GM21619 (cell line): ENCODE measurements around the gene G0S2.
A peak's percentile ranks its signal among the peaks of the same experiment; 100 is the strongest.

Source experiments
- ATAC-seq: cut with Tn5 transposase; IDR thresholded peaks from one replicate; pipeline ENCODE4 v1.9.1; 2021; ENCODE audit not compliant: unreplicated experiment

Gene G0S2

GRCh38 chr1:209648346-209648745 lies 26.9 kb upstream of the G0S2 start:
- no peak for ATAC-seq

- no peak for ATAC-seq
Measured at GRCh38 chr1:209648931-209649776, 26.1 kb upstream of the G0S2 start.

- no peak for ATAC-seq
Measured at GRCh38 chr1:209650454-209650853, 24.8 kb upstream of the G0S2 start.

- peak; percentile 69 for ATAC-seq
Measured at GRCh38 chr1:209651138-209651587, 24.0 kb upstream of the G0S2 start.

GRCh38 chr1:209652121-209652735 lies 23.0 kb upstream of the G0S2 start, which contains the start of gene LAMB3:
Gene LAMB3, minus strand, starts transcription at chr1:209652425. Its CDS starts 1,481 bp downstream, at chr1:209650944.
- no peak for ATAC-seq

- ATAC-seq = no peak
Measured at GRCh38 chr1:209652873-209653401, 22.3 kb upstream of the G0S2 start.

GRCh38 chr1:209653915-209654351 lies 21.3 kb upstream of the G0S2 start:
- no peak for ATAC-seq

- ATAC-seq = no peak
Measured at GRCh38 chr1:209655411-209656231, 19.6 kb upstream of the G0S2 start.

- no peak for ATAC-seq
Measured at GRCh38 chr1:209657140-209657879, 17.9 kb upstream of the G0S2 start.

GRCh38 chr1:209657918-209658317 lies 17.3 kb upstream of the G0S2 start:
- no peak for ATAC-seq

- peak; percentile 83 for ATAC-seq
Measured at GRCh38 chr1:209659909-209660308, 15.3 kb upstream of the G0S2 start.

GRCh38 chr1:209661071-209661470 lies 14.1 kb upstream of the G0S2 start:
- ATAC-seq = no peak

- ATAC-seq = no peak
Measured at GRCh38 chr1:209662879-209663327, 12.3 kb upstream of the G0S2 start.

- no peak for ATAC-seq
Measured at GRCh38 chr1:209667103-209667502, 8.1 kb upstream of the G0S2 start.

- no peak for ATAC-seq
Measured at GRCh38 chr1:209667708-209668107, 7.5 kb upstream of the G0S2 start.

GRCh38 chr1:209670441-209671082 lies 4.7 kb upstream of the G0S2 start:
- no peak for ATAC-seq

GRCh38 chr1:209672705-209673630 lies 2.2 kb upstream of the G0S2 start:
- peak; percentile 90 for ATAC-seq

- no peak for ATAC-seq
Measured at GRCh38 chr1:209673631-209674417, 1.4 kb upstream of the G0S2 start.
